Measurements from ENCODE around the gene PCSK5.

The PCSK5 gene

DNA sequence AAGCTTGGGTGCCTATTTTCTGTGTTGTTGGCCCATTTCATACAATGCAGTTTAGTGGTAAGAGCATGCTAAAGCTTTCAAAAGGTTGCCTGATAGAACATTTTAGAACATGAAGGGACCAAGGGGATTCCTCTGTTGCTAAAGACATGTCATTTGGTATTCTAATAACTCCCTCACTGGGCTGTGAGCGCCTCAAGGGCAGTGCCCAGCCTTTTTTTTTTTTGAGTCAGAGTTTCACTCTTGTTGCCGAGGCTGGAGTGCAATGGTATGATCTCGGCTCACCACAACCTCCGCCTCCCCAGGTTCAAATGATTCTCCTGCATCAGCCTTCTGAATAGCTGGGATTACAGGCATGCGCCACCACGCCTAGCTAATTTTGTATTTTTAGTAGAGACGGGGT, 77.1 kb downstream of the PCSK5 start:
- no peak for DNase-seq

DNA sequence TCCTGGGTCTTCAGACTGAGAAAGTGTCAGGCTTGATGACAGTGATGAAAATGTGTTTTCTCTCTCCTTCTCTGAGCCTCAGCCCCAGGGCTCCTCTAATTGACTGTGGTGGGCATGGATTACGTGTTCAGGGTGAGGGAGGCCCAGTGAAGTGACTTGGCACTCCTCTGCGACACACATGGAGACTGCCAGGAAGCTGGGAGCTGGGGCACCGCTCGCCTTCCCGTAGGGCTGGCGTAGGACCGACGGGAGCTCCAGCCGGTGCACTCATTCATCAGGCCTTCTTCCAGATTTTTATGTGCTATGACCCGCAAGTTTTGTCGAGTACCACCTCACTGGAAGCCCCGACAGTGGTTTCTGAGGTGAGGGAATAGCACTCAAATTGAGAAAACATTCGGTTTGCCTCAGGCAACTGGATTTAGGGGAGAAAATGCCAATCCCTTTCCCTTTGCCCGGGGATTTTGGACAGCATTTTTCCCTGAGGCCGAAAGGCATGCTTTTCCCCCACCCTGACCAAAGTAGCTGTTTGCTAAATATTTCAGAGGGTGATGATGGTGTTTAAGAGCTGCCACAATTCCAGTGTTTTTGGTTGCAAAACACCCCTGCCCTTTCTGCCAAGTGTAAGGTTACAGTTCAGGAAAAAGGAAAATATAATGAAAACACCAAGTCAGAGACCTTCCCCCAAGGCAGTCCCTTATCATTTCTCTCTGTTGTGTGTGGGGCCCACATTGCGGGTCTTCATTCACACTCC, 83.7 kb downstream of the PCSK5 start:
- DNase-seq = no peak

DNA sequence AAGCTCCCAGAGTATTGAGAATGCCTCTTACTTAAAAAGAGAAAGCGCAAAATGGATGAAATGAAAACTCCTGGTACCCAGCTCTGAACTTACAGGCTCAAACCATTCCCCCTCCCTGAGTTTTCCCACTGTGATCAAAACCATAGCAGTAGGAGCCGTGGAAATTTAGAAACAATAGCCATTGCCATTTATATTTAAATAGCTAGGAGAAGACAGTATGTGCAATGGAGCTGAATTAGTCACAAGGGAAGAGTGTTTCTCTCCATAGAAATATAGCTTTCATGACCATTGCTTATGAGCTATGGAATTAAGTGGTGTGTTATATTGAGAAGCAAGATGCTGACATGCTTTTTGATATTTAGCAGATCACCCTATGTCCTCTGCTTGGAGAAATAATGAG, 84.6 kb downstream of the PCSK5 start:
- no peak for DNase-seq

DNA sequence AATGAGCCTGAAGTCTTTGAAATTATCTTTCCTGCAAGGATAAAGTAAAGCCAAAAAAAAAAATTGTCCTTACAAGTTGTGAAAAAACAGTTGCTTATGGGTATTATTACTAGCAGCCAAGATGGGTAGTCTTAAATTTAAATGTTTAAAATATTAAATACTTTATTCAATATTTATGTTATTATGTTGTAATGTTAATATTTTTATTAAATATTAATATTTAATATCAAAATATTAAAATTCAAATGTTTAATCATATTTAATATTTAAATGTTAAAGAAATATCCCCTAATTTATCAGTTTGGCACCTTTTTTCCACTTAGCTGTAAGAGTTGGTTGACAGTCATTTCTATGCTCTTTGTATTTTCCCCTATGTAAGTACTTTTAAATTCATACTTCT, 86.1 kb downstream of the PCSK5 start:
- no peak for DNase-seq

DNA sequence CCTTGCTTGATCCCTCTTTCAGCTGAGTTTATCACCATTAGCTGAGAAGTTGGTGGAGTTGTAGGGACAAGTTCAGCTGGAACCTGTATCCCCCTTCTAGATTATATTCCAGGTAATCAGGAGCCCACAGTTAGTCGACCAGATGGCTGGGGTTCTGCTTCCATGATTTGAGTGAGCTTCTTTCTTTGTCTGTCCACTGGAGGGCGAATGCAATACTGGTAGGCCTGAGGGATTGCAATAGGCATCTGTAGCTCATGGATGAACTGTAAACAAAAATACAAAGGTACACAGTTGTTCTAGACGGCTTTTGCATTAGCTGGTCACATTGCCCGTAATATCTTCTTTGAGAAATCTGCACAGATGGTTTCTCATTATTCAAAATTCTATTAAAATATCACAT, 88.9 kb downstream of the PCSK5 start:
- DNase-seq = no peak

DNA sequence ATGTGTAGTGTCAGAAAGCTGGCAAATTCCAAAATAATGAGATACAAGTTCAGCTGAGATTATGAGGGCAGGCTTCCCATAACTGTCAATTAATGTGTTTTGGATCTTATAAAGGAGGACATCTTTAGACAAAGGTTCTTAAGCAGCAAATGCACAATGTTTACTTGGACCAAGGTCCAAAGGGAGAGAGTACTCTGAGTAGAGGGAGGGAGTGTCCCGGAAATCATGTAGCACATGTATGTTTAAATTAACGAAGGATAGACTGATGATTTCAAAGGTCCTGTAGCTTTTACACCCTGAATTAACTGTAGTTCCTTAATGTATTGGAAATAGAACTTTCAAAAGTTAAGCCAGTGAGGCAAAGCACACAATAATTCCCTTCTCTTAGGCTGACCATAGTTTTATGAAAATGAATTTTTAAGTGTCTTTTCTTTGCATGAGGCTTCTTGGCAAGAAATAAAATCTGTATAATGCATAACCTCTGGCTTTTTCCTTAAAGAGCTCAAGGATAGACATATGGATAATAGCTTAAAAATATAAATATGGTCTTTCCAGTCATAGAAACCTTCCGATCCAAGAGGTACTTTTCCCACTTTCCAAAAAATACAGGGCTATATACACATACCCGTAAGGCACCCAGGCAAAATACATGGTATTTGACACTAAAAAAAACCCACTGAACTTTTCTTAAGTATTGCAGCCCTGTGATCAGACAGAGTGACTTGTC, 93.0 kb downstream of the PCSK5 start:
- no peak for DNase-seq

DNA sequence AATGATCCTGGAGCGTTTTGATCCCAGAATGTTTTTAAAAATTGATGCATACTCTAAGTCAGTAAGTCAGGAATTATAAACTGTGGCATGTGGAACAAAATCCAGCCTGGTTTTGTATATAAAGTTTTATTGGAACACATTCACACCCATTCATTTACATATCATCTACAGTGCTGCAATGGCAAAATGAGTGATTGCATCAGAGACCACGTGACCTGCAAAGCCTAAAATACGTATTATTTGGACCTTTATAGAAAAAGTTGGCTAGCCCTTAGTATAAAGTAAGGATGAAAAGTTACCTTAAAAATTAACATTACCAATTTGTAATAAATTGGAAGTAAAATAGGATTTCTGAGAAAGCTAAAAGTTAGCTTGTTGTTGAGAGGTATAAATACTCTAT, 95.0 kb downstream of the PCSK5 start:
- DNase-seq = no peak

DNA sequence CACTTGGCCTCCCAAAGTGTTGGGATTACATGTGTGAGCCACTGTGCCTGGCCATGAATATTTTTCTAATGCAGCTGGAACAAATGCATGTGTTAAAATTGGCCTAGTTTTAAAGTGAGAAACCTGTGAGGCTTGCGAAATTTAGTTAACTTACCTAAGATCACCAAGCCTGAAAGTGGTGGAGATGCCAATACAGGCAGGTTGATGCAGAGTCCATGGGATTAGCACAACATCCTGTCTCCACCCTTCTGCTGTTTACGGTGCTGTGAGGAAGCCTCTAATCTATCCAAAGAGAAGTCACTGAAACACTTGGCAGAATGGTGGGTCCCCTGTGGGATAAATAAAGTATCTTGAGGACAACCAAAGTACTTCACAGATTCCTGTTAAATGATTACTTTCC, 98.2 kb downstream of the PCSK5 start:
- DNase-seq = no peak

DNA sequence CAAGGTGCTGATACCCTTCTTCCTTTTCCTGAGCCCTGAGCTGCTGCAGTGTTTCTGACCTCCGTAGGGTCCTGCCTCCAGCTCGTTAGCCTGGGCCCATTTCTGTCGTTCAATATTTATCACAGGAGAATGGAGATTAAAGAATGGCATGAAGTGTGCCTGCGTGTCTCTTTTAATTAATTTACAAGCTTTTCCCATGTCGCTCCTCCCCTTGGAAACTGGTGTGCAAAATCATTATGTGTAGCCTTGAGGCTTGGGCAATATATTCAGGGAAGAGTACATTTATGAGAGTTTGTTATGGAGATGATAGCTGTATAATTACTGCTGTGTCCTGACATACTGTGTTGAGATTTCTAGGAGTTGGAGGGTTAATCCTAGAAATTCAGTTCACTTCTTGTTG, 99.7 kb downstream of the PCSK5 start:
- DNase-seq = no peak

DNA sequence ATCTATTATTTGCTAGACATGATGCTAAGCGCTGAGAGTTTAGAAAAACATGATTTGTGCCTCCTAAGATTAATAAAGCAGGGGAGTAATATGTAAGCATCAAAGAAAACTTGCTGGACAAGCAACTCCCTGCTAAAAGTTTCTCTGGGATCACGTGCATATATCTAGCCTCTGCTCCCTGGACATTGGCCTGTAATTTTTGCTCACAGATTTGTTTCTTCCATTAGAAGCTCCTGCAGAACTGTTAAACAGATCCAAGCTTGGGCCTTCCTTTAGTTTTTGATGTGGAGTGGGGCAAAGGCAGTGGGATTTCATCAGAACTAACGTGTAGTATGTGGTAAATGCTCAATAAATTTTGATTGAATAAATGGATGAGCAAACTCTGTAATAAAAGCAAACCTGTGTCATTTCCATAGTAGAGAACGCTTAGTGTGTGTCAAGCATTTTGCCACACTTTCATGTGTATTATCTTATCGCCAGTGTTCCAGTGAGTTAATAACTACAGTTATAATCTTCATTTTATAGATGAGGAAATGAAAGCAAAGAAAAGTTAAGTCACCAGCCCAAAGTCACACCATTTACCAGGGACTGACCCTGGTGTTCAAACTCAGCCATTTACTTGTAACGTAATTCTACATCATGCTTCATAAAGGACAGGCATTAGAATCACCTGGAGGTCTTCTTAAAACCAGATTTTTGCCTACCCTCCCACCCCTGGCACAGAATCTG, 100.3 kb downstream of the PCSK5 start:
- DNase-seq = no peak

DNA sequence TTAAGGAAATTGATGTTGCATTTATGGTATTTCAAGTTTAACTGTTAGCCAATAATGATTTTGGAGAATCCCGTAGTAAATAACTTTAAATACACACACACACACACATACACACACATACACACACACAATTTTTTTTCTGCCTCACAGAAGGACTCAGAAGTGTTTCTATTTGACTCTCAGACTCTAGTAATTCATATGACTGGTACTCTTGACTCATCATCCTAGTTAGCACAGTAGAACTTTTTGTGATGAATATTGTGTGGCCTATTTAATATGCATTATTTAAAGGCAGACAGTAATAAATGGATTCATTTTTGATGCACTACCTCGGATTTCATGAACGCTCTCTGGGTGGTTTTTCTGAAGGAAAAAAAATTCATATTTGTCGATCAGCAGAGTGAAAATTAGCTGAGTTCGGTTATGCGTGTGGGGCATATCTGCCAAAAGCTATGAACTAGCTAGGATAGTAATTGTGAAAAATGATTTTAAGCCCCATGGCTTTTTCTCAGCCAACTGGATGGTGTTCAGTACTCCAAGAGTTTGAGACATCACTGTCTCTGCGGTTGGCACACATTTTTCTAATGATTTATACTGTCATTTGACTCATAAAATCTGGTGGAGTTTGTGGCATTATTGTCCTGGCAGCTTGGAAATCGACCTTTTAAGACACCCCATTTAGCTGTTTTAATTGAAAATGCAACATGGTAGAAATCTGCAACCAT, 102.2 kb downstream of the PCSK5 start:
- DNase-seq = no peak

DNA sequence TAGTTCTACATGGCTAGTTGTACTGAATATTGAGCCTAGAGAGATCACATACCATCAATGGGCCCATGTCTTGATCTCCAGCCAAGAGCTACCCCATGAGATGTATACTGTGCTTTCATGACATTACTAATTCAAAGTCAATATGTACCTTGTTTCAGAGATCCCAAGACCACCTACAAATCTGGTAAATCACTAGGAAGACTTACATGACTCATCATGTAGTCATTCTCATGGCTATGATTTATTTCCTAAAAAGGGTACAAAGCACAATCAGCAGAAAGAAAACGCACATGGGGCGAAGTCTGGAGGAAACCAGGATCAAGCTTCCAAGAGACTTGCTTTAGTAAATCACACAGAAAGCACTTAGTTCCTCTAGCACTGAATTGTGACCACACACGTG, 103.0 kb downstream of the PCSK5 start:
- no peak for DNase-seq

DNA sequence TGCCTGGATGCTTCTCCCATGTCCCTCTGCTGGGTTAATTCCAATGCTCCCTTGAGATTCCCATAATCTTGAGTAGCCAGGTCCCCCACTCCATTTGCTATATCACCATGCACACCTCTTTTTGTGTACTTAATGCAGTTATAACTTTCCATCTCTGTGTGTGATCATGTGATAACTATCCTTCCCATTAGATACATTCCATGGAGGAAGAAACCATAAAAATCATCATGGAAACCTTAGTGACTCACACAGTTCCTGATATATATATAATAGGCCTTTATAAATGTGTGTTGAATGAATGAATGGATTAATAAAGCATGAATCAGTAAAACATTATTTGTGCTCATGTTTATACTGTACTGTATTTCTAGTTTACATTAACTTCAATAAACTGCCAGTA, 104.6 kb downstream of the PCSK5 start:
- no peak for DNase-seq

DNA sequence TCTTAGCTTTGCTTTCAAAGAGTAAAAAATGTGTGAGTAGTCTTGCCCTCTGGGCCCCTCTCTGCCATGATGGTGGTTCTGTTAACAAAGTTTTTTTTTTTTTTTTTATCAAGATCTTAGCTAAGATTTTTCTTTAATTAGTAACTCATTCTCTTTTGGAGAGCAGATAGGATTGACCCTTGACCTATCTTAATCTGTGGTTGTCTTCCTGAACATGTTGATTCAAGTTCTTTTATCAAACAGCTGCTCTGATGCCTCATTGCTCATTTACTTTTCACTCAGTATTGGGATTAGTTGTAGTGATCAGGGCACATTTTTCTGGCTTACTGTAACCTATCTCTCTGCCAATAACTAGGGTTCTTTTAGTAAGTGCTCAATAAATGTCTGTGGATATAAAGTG, 106.3 kb downstream of the PCSK5 start:
- no peak for DNase-seq

DNA sequence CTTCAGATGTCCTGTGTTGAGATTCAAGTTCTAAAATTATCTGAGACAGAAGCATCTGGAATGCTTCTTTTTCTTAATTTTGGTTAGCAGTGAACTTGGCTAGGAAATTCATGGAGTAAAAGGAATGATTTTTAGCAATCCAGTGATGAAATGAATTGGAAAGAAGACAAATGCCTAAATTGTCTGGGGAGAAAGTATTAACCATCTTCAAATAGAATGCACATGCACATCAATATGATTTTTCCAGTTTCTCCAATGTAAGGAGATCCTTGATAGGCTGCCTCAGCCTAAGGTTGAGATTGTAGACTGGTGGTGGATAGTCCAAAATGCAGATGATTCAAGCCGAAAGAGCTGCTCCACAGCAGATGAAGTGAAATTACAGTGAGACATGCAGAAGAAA, 106.7 kb downstream of the PCSK5 start:
- no peak for DNase-seq

DNA sequence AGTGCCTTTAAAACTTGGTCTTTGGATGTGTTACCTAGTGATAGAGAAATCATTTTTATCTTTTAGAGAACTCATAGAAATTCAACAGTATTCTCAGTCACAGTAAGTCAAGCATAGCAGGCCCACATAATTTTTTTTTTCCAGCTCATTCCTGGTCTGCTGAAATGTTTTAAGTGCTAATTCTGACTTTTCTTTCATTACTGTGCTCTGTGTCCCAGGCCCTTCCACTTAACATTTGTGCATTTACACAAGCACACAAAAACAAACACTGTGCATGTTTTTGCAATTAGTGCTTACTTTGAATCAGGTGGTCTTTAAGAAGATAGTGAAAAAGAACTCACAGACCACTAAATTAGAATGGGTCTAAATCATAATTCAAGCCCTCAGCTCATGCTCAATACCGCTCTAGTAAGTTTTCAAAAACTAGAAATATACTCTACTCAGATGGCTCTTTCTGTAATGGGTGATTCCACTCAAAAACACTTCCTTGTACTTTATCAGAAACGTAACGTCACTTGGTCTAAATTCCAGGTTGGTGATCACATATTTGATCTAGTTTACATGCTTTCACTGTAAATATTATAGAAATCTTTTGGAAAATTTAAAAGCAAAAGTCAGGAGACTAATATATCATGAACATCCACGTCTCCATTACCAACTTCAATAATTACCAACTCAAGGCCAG, 107.8 kb downstream of the PCSK5 start:
- DNase-seq = no peak

DNA sequence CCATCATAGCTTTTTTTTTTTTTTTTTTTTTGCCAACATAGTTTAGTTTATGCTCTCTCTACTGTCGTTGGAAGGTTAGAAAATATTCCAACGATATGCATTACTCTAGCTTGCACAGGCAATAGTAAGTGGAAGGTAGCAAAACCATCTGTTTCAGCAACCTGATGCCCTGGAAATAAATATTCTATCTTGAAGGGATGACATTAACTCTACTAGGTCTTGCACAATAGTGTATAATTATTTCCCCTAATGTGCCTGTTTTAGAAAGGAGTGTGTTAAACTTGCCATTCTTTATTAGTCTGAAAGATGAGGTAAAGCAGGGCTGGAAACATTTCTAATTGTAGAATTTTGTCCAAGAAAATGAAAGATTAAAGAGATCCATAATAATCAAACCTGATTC, 111.0 kb downstream of the PCSK5 start:
- DNase-seq = no peak

DNA sequence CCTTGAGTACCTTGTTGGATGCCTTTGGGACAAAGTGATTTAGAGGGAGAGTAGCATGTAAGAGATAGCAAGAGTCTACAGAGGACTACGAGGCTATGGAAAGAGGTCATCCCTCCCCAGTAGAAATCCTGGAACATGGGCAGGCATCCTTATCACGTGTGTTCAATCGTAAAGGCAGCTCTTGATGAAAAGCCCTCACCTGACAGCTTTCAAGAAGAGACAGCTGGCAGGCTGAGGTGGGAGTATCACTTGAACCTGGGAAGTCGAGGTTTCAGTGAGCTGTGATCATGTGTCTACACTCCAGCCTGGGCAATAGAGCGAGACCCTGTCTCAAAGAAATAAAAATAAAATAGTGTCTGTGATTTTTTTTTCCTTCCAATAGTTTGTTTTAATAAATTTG, 112.6 kb downstream of the PCSK5 start:
- no peak for DNase-seq

DNA sequence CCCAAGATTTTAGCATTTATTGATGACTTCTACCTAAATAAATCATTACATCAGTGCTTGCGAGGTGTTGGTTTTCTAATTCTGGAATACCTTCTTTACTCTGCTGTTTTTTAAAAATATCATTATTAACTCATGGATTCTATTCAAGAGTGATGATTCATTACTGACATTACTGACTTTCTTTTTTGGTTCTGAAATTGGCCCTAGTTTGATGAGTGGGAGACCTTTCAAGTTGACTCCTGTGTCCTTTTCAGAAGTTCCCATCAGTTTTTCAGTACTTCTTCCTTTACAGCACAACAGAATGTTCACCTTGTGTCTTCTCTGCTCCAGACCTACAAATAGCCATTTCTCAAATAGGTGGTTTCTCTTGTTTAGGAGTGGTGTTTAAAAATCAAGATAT, 114.1 kb downstream of the PCSK5 start:
- no peak for DNase-seq

DNA sequence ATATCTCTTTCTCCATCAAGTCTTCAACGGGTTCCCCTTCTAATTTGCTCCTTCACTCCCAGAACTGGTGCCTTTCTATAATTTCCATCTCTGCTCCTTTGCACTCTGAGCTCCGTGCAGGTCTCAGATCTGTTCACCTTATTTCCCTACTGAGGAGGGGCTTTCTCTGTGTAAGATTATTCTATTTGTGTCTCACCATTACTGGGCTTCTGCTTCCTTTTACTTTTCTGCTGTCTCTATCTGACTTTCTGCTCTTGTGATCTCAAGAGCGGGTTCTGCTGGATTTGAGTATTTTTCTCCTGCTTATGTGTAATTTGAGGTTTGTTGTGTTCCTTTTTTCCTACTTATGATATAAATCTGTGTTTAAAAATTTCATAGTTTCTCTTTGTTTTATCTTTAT, 117.5 kb downstream of the PCSK5 start:
- DNase-seq = no peak

DNA sequence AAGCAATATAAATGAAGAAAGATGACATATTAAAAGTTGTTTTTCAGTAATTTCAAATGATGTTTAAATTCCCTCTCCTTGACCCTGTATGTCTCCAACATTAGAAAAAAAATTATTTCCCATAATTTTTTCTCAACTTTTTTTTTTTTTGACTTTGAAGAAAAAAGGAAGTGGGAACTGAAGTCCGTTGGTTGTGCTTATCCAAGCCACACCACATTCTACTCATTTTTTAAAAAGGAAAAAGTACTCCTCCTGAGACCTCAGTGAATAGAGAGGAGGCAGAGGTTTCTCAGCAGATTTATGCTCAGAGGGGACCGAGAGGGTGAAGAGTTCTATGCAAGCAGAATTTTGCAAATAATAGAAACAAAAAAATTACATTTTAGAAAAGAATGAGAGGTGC, 123.3 kb downstream of the PCSK5 start:
- no peak for DNase-seq

DNA sequence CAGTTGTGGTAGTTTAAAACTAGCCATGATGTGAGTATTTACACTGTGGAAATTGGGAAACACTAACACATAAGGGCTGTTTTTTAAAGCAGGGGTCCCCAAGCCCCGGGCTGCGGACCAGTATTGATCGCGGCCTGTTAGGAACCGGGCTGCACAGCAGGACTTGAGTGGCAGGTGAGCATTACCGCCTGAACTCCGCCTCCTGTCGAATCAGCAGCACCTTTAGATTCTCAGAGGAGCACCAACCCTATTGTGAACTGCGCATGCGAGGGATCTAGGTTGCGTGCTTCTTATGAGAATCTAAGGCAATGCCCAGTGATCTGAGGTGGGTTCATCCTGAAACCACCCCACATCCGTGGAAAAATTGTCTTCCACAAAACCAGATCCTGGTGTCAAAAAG, 127.8 kb downstream of the PCSK5 start:
- no peak for DNase-seq

DNA sequence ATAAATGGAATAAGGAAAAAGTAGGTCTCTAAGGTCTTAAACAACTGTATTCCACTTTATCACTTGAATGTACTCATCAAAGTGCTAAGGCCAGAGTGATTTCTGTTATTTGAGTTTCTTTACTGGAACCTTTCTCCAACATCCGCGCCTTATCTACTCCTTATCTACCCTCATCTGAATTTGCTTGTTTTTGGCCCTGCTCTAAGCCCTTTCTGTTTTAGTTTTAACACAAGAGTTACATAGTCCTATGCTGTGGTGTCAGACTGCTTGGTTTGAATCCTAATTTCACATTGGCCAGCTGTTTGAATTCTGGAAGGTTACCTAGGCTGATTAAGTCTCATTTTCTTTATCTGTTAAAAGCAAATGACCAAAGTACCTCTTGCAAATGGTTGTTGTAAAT, 128.3 kb downstream of the PCSK5 start:
- no peak for DNase-seq

Measured in NCI-H2227 treated with DMSO at 0.1 percent for 48 hours (cell line).